Cardiac fibroblast (primary cell): Measurements from ENCODE around the gene GPRIN1.

Source experiments
- DNase-seq, 2 donors: peaks; one replicate each; pipeline versions ENCODE4 v3.0.0 to v3.0.0-alpha.2; 2010; ENCODE audit warnings: low read depth in 2 of 2
- H3K4me3 ChIP-seq, 2 donors: replicated peaks in 1 of 2; 1 replicate in 1 of 2; 2 replicates in 1 of 2; pipeline ENCODE4 v1.5.1; 2011; ENCODE audit warnings: low read depth in 2 of 2, low read length in 2 of 2, mild to moderate bottlenecking in 2 of 2, moderate library complexity in 1 of 2
- CTCF ChIP-seq: IDR thresholded peaks from one replicate; pipeline ENCODE4 v1.5.1; 2011; ENCODE audit warnings: low read depth, mild to moderate bottlenecking, low read length, inconsistent platforms

GPRIN1 gene

GRCh38 chr5:176636426-176636825, 26.5 kb upstream of the GPRIN1 start:
- peak in 1 of 2 donors; percentile 43 for DNase-seq
- no peak for TF ChIP-seq CTCF
- no peak overlapping the region for H3K4me3 ChIP-seq

GRCh38 chr5:176633598-176633997, 23.6 kb upstream of the GPRIN1 start:
- no peak overlapping the region for H3K4me3 ChIP-seq
- no peak for TF ChIP-seq CTCF
- DNase-seq: no peak

DNA sequence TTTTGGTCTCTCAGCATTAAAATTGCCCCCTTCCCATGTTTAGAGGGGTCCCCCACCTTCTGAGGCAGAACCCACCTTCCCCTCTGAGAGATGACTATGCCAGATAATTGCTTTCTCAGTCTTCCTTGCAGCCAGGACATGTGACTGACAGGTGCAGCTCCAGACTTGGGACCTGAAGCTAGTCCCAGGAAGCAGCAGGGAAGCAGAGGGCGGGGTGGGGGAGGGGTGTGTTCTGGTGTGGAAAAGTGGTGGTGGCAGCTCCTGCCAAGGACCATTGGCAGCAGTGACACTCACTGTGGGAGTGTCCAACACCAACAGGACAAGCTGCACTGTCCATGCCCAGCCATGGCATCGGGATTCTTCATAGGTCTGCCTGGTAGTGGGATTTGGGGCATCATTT, 22.8 kb upstream of the GPRIN1 start:
- H3K4me3 ChIP-seq: no peak overlapping the region
- no peak for DNase-seq
- no peak for TF ChIP-seq CTCF

- no peak for TF ChIP-seq CTCF
- DNase-seq: no peak
- no peak overlapping the region for H3K4me3 ChIP-seq
Measured at GRCh38 chr5:176631383-176632200, 21.6 kb upstream of the GPRIN1 start.

DNA sequence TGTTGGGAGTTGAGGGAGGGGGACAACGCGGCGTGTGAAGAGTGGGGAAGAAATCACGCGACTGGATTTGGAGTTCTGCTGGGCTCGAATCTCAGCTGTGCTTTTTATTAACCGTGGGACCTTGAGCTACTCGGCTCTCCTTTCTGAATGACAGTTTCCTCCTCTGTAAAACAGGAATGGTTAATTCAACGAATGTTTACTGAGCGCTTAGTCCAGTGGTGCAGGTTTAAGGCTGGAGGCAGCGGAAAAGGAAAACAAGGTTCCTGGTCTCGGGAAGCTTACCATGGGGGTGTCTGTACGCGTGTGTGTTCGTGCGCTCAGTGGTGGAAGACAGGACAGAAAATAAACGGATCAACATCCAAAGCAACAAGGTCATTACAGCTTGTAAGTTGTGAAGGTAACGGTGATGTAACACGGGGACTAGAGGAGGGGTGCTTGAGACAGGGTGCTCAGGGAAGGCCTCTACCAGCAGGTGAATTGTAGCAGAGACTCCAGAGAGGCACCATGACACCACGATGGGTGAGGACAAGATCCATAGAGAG, 20.8 kb upstream of the GPRIN1 start:
- peak overlapping the region; percentile 34 to 39 for H3K4me3 ChIP-seq
- DNase-seq: no peak
- no peak for TF ChIP-seq CTCF

DNA sequence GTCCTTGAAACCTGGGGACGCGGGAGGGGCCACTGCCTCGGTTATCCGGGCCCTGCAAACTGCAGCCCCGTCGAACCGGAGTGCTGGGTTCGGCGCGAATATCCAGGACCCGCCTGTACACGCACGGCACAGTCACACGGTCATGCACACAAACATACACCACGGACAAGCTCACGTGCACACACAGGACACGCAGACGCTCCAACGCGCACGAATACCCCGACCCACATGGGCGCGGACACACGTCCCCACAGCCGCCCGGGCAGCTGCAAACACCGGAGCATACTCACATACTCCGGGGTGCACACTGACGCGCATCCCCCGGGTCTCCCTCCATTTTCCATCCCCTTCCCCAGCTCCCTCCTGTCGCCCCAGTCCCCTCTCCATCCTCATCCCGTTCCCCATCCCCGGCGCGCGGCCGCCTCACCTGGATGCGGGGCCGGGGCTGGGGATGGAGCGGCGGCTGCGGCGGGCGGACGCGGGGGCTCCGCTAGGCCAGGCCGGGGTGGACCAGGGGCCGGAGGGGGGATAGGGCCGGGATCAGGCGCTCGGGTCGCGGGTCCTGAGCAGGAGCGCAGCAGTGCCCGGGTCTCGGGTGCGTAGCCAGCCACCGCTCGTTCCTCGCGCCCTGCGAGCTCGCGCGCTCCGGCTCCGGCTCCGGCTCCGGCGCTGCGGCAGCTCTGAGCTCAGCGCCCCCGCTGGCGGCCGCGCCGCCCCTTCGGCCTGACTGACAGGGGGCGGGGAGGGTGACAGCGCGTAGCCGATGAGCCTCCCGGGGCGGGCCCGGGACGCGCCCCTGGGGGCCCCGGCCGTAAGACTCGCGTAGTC, 20.1 kb upstream of the GPRIN1 start, which contains the start of the genes EIF4E1B and SNCB:
TSS of gene EIF4E1B (plus strand) at position 823 of the 828 bp plus-strand sequence. CDS start 12,113 bp downstream, outside the sequence.
TSS of gene SNCB (minus strand) at position 682 of the 828 bp plus-strand sequence. CDS start 880 bp downstream, outside the sequence.
- DNase-seq: peak in 1 of 2 donors; percentile 43
- peak within 1 kb of the TSS; percentile 34 to 39 for H3K4me3 ChIP-seq
- no peak for TF ChIP-seq CTCF
